K562 (cell line): ENCODE results near the gene PPP1R12B. TPM values are rescaled to one million over a fixed set of nuclear protein-coding genes. Genes with fewer than 3 reads are reported as not detected.

Experiments used
- ATAC-seq: fragments of 200-7000 bp; cut with Tn5 transposase; 3 replicates; pipeline ENCODE4 v1.9.1; 2020; ENCODE audit warnings: moderate library complexity
- BruUV-seq: library from RNA; stranded (reverse); fragments of 400-500 nt; replicated peaks from 2 replicates; lab custom pipeline; 2021; lab: Mats Ljungman, UMichigan
- CTCF ChIA-PET: fragments of 300-600 bp; formaldehyde crosslinking; extraction: SDS; loops from one replicate; lab custom pipeline; 2021; ENCODE audit warnings: low intra/inter-chr PET ratio; lab: Yijun Ruan, JAX
- POLR2A ChIA-PET: fragments of 300-600, 350-650 bp; sonication (Branson Sonifier 250); formaldehyde crosslinking; extraction: SDS; loops from one replicate; lab custom pipeline; 2021; ENCODE audit warnings: antibody characterized with exemption, inconsistent platforms; lab: Yijun Ruan, JAX
- DNase-seq, 4 experiments: peaks; one replicate each; pipeline versions ENCODE4 v3.0.0 to v3.0.0-alpha.2; 2011 to 2018; ENCODE audit warnings: low spot score in 3 of 4, mixed read lengths in 3 of 4; ENCODE audit errors: extremely low read depth in 1 of 4
- FAIRE-seq: peaks from 2 replicates; lab custom pipeline; 2011; peaks lifted over from hg19 to GRCh38; lab: Jason Lieb, UNC
- H2AFZ ChIP-seq: 2 replicates; pipeline ENCODE4 v1.6.0; 2011; ENCODE audit warnings: low read depth, low read length, control low read depth, inconsistent platforms
- H3K27ac ChIP-seq: fragments of 200-600 bp; 3 replicates; pipeline ENCODE4 v1.8.0; 2011; ENCODE audit warnings: low read depth, mild to moderate bottlenecking, control low read depth, inconsistent platforms, low read length, moderate library complexity, mixed read lengths; ENCODE audit errors: extremely low read depth
- H3K27me3 ChIP-seq, 2 experiments: fragments of 300-600 bp in 1 of 2; 2 replicates in 1 of 2; 3 replicates in 1 of 2; pipeline versions ENCODE4 v1.6.0 to v1.8.0; 2011; ENCODE audit warnings: inconsistent platforms in 2 of 2, low read length in 2 of 2, mild to moderate bottlenecking in 1 of 2, mixed read lengths in 1 of 2, moderate library complexity in 1 of 2; ENCODE audit not compliant: control insufficient read depth in 2 of 2, insufficient read depth in 2 of 2
- H3K36me3 ChIP-seq: fragments of 300-600 bp; 3 replicates; pipeline ENCODE4 v1.8.0; 2011; ENCODE audit warnings: mild to moderate bottlenecking, low read length, inconsistent platforms; ENCODE audit not compliant: control insufficient read depth, insufficient read depth
- H3K4me1 ChIP-seq, 2 experiments: fragments of 200-600 bp in 1 of 2; replicated peaks in 1 of 2; 2 replicates in 1 of 2; 3 replicates in 1 of 2; pipeline versions ENCODE4 v1.5.1 to v1.8.0; 2011; ENCODE audit warnings: inconsistent platforms in 2 of 2, low read length in 2 of 2, mild to moderate bottlenecking in 1 of 2, mixed read lengths in 1 of 2, moderate library complexity in 1 of 2; ENCODE audit not compliant: control insufficient read depth in 2 of 2, insufficient read depth in 2 of 2
- H3K4me2 ChIP-seq: 2 replicates; pipeline ENCODE4 v1.6.1; 2011; ENCODE audit warnings: low read length, control low read depth, inconsistent platforms, mixed read lengths; ENCODE audit not compliant: insufficient read depth
- H3K4me3 ChIP-seq: fragments of 200-600 bp; sonication (generic), shearing (Covaris generic); 2 replicates; pipeline ENCODE4 v1.5.1; 2016; ENCODE audit warnings: control low read depth, inconsistent platforms
- H3K79me2 ChIP-seq: fragments of 200-600 bp; 3 replicates; pipeline ENCODE4 v1.8.0; 2011; ENCODE audit warnings: low read length, inconsistent platforms; ENCODE audit not compliant: control insufficient read depth, insufficient read depth
- H3K9ac ChIP-seq, 2 experiments: 2 replicates each; pipeline versions ENCODE4 v1.6.0 to v1.6.1; 2011; ENCODE audit warnings: low read depth in 2 of 2, low read length in 2 of 2, control low read depth in 1 of 2, inconsistent platforms in 1 of 2, mild to moderate bottlenecking in 1 of 2, mixed read lengths in 1 of 2; ENCODE audit not compliant: insufficient read depth in 1 of 2
- H3K9me1 ChIP-seq: one replicate; pipeline ENCODE4 v1.6.0; 2011; ENCODE audit warnings: inconsistent platforms, mild to moderate bottlenecking, low read length, moderate library complexity; ENCODE audit not compliant: control insufficient read depth, insufficient read depth
- H3K9me3 ChIP-seq: replicated peaks from 2 replicates; pipeline ENCODE4 v1.5.1; 2011; ENCODE audit warnings: low read depth, low read length, inconsistent platforms; ENCODE audit not compliant: control insufficient read depth, insufficient read depth
- H4K20me1 ChIP-seq: replicated peaks from 2 replicates; pipeline ENCODE4 v1.6.1; 2011; ENCODE audit warnings: low read length, inconsistent platforms, mixed read lengths; ENCODE audit not compliant: control insufficient read depth, insufficient read depth
- GABPB1 ChIP-seq: sonication (generic); formaldehyde crosslinking; IDR thresholded peaks from 2 replicates; pipeline ENCODE4 v1.8.0; 2022; ENCODE audit warnings: mild to moderate bottlenecking, missing genetic modification reagents
- KHSRP ChIP-seq: fragments of 450-650 bp; IDR thresholded peaks from 2 replicates; pipeline ENCODE4 v1.6.1; 2017
- MECOM ChIP-seq: fragments of 250-450 bp; sonication (Bioruptor Pico); IDR thresholded peaks from 2 replicates; pipeline ENCODE4 v1.8.0; 2022; ENCODE audit warnings: inconsistent platforms
- NFXL1 ChIP-seq: fragments of 450-650 bp; formaldehyde crosslinking; IDR thresholded peaks from 2 replicates; pipeline ENCODE4 v1.4.0; 2021; ENCODE audit warnings: mild to moderate bottlenecking
- NFYB ChIP-seq: IDR thresholded peaks from 2 replicates; pipeline ENCODE4 v1.6.1; 2011; ENCODE audit warnings: mild to moderate bottlenecking, moderate library complexity; ENCODE audit not compliant: insufficient read length; ENCODE audit errors: extremely low read depth
- SLC30A9 ChIP-seq: fragments of 250-450 bp; sonication (Bioruptor Pico); IDR thresholded peaks from 2 replicates; pipeline ENCODE4 v1.8.0; 2022; ENCODE audit warnings: mild to moderate bottlenecking, moderate library complexity
- SMAD4 ChIP-seq: fragments of 250-450 bp; sonication (Bioruptor Pico); conservative IDR thresholded peaks from 2 replicates; pipeline ENCODE4 v1.8.0; 2021; ENCODE audit warnings: inconsistent platforms, mild to moderate bottlenecking, moderate library complexity
- XRCC4 ChIP-seq: IDR thresholded peaks from one replicate; pipeline ENCODE4 v1.6.1; 2011; ENCODE audit not compliant: insufficient read depth, insufficient read length; ENCODE audit errors: extremely low read depth
- ZFPM2 ChIP-seq: fragments of 250-450 bp; sonication (Bioruptor Pico); IDR thresholded peaks from 2 replicates; pipeline ENCODE4 v1.5.1; 2022; ENCODE audit warnings: mild to moderate bottlenecking
- in situ Hi-C: fragments of 300-500 bp; cut with MboI; formaldehyde crosslinking; loops from 4 replicates; pipeline ENCODE4 v1.15.0; 2018; ENCODE audit warnings: inconsistent platforms, mixed read lengths
- intact Hi-C: fragments of 100-400 bp; cut with micrococcal nuclease; formaldehyde crosslinking; loops from 2 replicates; pipeline ENCODE4 v1.14.2; 2022
- polyA plus RNA-seq, 8 experiments: library from polyadenylated mRNA; depleted of rRNA in 4 of 8; stranded (reverse) in 5 of 8; unstranded in 3 of 8; fragments of >200 nt; fragmentation: Nextera tagmentation in 2 of 8; fragmentation: Illumina TruSeq in 1 of 8; extraction: Ambion mirVana in 2 of 8; extraction: Trizol in 1 of 8; gene quantifications; 2 replicates each; pipeline versions ENCODE4 v1.2.1 to v1.2.3, GENCODE V29; 2011 to 2014; ENCODE audit warnings: inconsistent platforms in 1 of 8, missing spikeins in 1 of 8
- total RNA-seq, 7 experiments: library from RNA; depleted of rRNA in 6 of 7; stranded (reverse); fragments of >200 nt in 6 of 7; fragmentation: Illumina TruSeq in 2 of 7; extraction: Trizol in 2 of 7; gene quantifications; 2 replicates each; pipeline versions ENCODE4 v1.2.1 to v1.2.3, GENCODE V29; 2011 to 2021; ENCODE audit warnings: low replicate concordance in 1 of 7
- TF ChIP-seq, protein P1 (sequence below), 2 experiments: fragments of 450-650 bp in 1 of 2; IDR thresholded peaks; 2 replicates each; pipeline ENCODE4 v1.6.1; 2011 to 2017; ENCODE audit warnings: low read depth in 2 of 2, antibody characterized with exemption in 1 of 2, borderline replicate concordance in 1 of 2, low read length in 1 of 2, mild to moderate bottlenecking in 1 of 2, mixed read lengths in 1 of 2; ENCODE audit not compliant: control insufficient read depth in 1 of 2

PPP1R12B gene
- total and polyA plus RNA-seq, 9 of the 15 experiments (the other 6 are each of a cell fraction or from before 2014, with no cell fraction given), result 0.73 to 16.9 (median 13.6) TPM

GRCh38 chr1:202310071-202310725 is 38.3 kb upstream of the PPP1R12B start:
- ChIA-PET POLR2A (interaction anchor here (0.6 to 4.0 kb wide), 3 partner anchors 12 to 826 kb away, joined by 3 to 13 read pairs (median 5); no protein-coding TSS in a partner anchor), CTCF (no interaction called here)
- Histone ChIP-seq H3K4me2 (no peak overlapping the region), H3K4me1 (no peaks in the 10 kb centered on the region), H3K9ac (no peak overlapping the region), H3K27ac (no peak overlapping the region), H2AFZ (no peak overlapping the region), H3K27me3 (peaks cover 15 to 63% of the 10 kb centered on the region in 2 experiments), H3K9me3 (no peaks in the 10 kb centered on the region), H3K36me3 (no peaks in the 10 kb centered on the region), H3K9me1 (peaks cover 5% of the 10 kb centered on the region), H3K4me3 (no peak overlapping the region), H3K79me2 (no peaks in the 10 kb centered on the region), H4K20me1 (peaks cover 8% of the 10 kb centered on the region)
- no peak for TF ChIP-seq MECOM (CRISPR knock-in tag)
- no peak for TF ChIP-seq SMAD4
- TF ChIP-seq NFXL1 (CRISPR knock-in tag), result no peak
- TF ChIP-seq, protein P1, sequence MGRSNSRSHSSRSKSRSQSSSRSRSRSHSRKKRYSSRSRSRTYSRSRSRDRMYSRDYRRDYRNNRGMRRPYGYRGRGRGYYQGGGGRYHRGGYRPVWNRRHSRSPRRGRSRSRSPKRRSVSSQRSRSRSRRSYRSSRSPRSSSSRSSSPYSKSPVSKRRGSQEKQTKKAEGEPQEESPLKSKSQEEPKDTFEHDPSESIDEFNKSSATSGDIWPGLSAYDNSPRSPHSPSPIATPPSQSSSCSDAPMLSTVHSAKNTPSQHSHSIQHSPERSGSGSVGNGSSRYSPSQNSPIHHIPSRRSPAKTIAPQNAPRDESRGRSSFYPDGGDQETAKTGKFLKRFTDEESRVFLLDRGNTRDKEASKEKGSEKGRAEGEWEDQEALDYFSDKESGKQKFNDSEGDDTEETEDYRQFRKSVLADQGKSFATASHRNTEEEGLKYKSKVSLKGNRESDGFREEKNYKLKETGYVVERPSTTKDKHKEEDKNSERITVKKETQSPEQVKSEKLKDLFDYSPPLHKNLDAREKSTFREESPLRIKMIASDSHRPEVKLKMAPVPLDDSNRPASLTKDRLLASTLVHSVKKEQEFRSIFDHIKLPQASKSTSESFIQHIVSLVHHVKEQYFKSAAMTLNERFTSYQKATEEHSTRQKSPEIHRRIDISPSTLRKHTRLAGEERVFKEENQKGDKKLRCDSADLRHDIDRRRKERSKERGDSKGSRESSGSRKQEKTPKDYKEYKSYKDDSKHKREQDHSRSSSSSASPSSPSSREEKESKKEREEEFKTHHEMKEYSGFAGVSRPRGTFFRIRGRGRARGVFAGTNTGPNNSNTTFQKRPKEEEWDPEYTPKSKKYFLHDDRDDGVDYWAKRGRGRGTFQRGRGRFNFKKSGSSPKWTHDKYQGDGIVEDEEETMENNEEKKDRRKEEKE (IDR thresholded peaks at IDR 0.05; ENCODE audit: borderline replicate concordance in 1 of 2, control insufficient read depth in 1 of 2, low read depth in 2 of 2, low read length in 1 of 2), result no peak
- TF ChIP-seq XRCC4, result no peak
- no peak for TF ChIP-seq SLC30A9 (CRISPR knock-in tag)
- no peak for TF ChIP-seq KHSRP
- no peak for TF ChIP-seq GABPB1 (CRISPR knock-in tag)
- TF ChIP-seq NFYB, result no peak
- no peak for TF ChIP-seq ZFPM2
- BruUV-seq, result no TSS peak
- no peak for ATAC-seq
- FAIRE-seq, result no peak
- intact Hi-C loops, result no loop called here
- no peak for DNase-seq
- in situ Hi-C loops, result loop anchor here (25.0 kb wide), 1 partner anchor 98 kb away; no protein-coding TSS in a partner anchor
